Activated T-cell treated with anti-CD3 and anti-CD28 coated beads, Interleukin-2, amount 50 U/mL, for 72 hours (primary cell): ENCODE measurements around the gene RTL9. TPM values are rescaled to one million over a fixed set of nuclear protein-coding genes. Genes with fewer than 3 reads are reported as not detected.

Experiments
- ATAC-seq, 2 donors: fragments of 150-1000 bp; cut with Tn5 transposase; replicated peaks in 1 of 2; 2 replicates each; pipeline ENCODE4 v1.10.0; 2021; ENCODE audit warnings: moderate library complexity in 2 of 2, mild to moderate bottlenecking in 1 of 2
- DNase-seq, 2 donors: peaks; one replicate each; pipeline ENCODE4 v3.0.0; 2021 to 2022; ENCODE audit warnings: mixed read lengths in 1 of 2
- H3K27ac Mint-ChIP-seq: one replicate; pipeline ENCODE4 v1.8.0; 2022; ENCODE audit warnings: mild to moderate bottlenecking, moderate library complexity, mixed read lengths
- H3K27me3 Mint-ChIP-seq: one replicate; pipeline ENCODE4 v1.8.0; 2022; ENCODE audit warnings: low read depth, mixed read lengths
- H3K36me3 Mint-ChIP-seq, 2 donors: one replicate each; pipeline ENCODE4 v1.8.0; 2022; ENCODE audit warnings: mixed read lengths in 2 of 2, mild to moderate bottlenecking in 1 of 2; ENCODE audit not compliant: insufficient read depth in 2 of 2
- H3K4me1 Mint-ChIP-seq: one replicate; pipeline ENCODE4 v1.8.0; 2022; ENCODE audit warnings: low read depth, mixed read lengths
- H3K4me3 Mint-ChIP-seq, 2 donors: one replicate each; pipeline ENCODE4 v1.8.0; 2022; ENCODE audit warnings: mild to moderate bottlenecking in 2 of 2, mixed read lengths in 2 of 2, moderate library complexity in 2 of 2
- H3K9me3 Mint-ChIP-seq, 2 donors: one replicate each; pipeline ENCODE4 v1.8.0; 2022; ENCODE audit warnings: mixed read lengths in 2 of 2
- total RNA-seq, 2 donors: library from RNA; stranded (reverse); gene quantifications; one replicate each; pipeline ENCODE4 v1.2.3, GENCODE V29; 2022

RTL9 gene
- total RNA-seq, 2 donors from 2014 or later: 0.07 to 0.14 TPM

DNA sequence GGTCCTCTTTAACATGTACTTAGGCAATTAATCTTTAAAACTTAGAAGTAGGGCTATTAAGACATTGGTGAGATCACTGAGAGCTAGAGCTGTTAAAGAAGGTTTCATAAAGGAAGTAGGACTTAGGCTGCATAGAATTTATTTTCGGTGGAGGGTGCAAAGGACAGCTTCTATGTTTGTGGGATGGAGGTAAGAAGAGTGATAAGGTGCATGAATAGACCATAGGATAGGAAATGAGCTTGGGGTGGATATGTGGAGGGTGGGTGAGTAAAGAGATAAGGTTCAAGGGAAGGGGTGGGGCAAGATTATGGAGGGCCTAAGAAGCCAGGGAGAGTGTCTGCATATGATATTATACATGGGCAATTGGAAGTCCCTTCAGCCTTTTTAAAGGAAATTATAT lies 15.9 kb downstream of the RTL9 start:
- Mint-ChIP-seq H3K4me1 (no peaks in the 10 kb centered on the region), H3K27ac (peak overlapping the region; percentile 27), H3K9me3 (no peaks in the 10 kb centered on the region)

DNA sequence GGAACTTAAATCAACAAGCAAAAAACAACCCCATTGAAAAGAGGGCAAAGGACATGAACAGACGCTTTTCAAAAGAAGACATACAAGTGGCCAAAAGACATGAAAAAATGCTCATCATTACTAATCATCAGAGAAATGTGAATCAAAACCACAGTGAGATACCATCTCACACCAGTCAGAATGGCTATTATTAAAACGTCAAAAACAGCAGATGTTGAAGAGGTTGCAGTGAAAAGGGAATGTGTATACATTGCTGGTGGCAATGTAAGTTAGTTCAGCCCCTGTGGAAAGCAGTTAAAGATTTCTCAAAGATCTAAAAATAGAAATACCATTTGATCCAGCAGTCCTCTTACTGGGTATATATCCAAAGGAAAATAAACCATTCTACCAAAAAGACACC lies 22.6 kb downstream of the RTL9 start:
- ATAC-seq: no peak

More for the DNA sequence above, 15.9 kb downstream of the RTL9 start:
- H3K36me3 Mint-ChIP-seq: no peaks in the 10 kb centered on the region
- peaks cover 49% of the 10 kb centered on the region for H3K27me3 Mint-ChIP-seq
- DNase-seq: no peak
- ATAC-seq: no peak
- H3K4me3 Mint-ChIP-seq: no peak overlapping the region

DNA sequence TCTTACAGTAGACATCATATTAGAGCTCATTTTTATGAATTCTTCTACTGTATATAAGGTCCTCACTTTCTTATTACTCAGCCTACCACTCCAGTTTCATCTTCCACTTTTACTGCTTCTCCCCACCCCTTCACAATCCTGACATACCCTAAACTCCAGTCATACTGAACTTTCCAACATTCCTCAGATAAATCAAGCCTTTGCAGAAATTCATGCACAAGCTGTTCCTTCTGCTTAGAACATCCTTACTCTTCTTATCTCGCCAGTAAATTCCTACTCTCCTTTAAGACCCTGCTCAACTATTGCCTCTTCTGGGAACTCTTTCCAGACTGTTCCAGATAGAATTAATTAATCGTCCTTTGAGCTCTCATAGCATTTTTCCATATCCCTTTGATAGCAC lies 24.8 kb downstream of the RTL9 start:
- Mint-ChIP-seq H3K36me3 (no peaks in the 10 kb centered on the region), H3K27me3 (peaks cover 36% of the 10 kb centered on the region), H3K9me3 (no peaks in the 10 kb centered on the region), H3K4me1 (no peaks in the 10 kb centered on the region), H3K4me3 (no peak overlapping the region), H3K27ac (no peak overlapping the region)
- no peak for ATAC-seq
- no peak for DNase-seq

More for the DNA sequence above, 22.6 kb downstream of the RTL9 start:
- Mint-ChIP-seq H3K27ac (no peak overlapping the region), H3K4me3 (no peak overlapping the region), H3K27me3 (peaks cover 27% of the 10 kb centered on the region), H3K36me3 (no peaks in the 10 kb centered on the region), H3K9me3 (no peaks in the 10 kb centered on the region), H3K4me1 (no peaks in the 10 kb centered on the region)
- no peak for DNase-seq

DNA sequence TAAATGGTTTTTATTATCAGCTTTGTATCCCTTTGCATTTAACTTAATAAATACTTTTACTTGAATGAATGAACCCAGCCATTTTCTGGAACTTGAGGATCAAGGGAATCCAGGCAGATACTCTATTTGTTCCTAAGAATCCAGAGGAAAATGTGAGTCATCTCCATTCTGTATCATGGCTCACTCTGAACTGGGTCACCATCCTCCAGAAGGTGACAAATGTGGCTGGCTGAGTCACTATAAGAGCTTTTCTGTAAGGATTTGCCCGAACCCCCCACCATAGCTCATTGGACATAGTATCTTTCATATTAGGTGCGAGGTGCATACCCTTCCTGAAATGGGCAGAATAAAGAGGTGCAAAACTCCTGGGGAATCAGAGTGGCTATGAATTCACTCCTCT lies 25.8 kb downstream of the RTL9 start:
- no peaks in the 10 kb centered on the region for H3K9me3 Mint-ChIP-seq
- H3K36me3 Mint-ChIP-seq: no peaks in the 10 kb centered on the region
- no peak for ATAC-seq
- H3K4me1 Mint-ChIP-seq: no peaks in the 10 kb centered on the region
- H3K27ac Mint-ChIP-seq: no peak overlapping the region
- DNase-seq: no peak
- H3K4me3 Mint-ChIP-seq: no peak overlapping the region
- H3K27me3 Mint-ChIP-seq: peaks cover 32% of the 10 kb centered on the region

- Mint-ChIP-seq H3K36me3 (no peaks in the 10 kb centered on the region), H3K4me1 (no peaks in the 10 kb centered on the region), H3K4me3 (no peak overlapping the region), H3K27me3 (peaks cover 34% of the 10 kb centered on the region), H3K9me3 (no peaks in the 10 kb centered on the region), H3K27ac (no peak overlapping the region)
- no peak for ATAC-seq
- no peak for DNase-seq
These were observed 30.9 kb downstream of the RTL9 start for GRCh38 chrX:110389570-110389969.

- no peaks in the 10 kb centered on the region for H3K4me1 Mint-ChIP-seq
- no peak overlapping the region for H3K4me3 Mint-ChIP-seq
- DNase-seq (no peak), ATAC-seq (no peak)
- no peaks in the 10 kb centered on the region for H3K36me3 Mint-ChIP-seq
- peaks cover 34% of the 10 kb centered on the region for H3K27me3 Mint-ChIP-seq
- no peaks in the 10 kb centered on the region for H3K9me3 Mint-ChIP-seq
- no peak overlapping the region for H3K27ac Mint-ChIP-seq
These were observed 32.4 kb downstream of the RTL9 start for GRCh38 chrX:110391086-110391485.

- ATAC-seq (no peak), DNase-seq (no peak)
- Mint-ChIP-seq H3K36me3 (no peaks in the 10 kb centered on the region), H3K27me3 (peaks cover 32% of the 10 kb centered on the region), H3K4me3 (no peak overlapping the region), H3K27ac (no peak overlapping the region), H3K9me3 (no peaks in the 10 kb centered on the region), H3K4me1 (no peaks in the 10 kb centered on the region)
These were observed 36.0 kb downstream of the RTL9 start for GRCh38 chrX:110394651-110395050.

- Mint-ChIP-seq H3K36me3 (no peaks in the 10 kb centered on the region), H3K4me1 (no peaks in the 10 kb centered on the region), H3K9me3 (no peaks in the 10 kb centered on the region), H3K27me3 (peaks cover 35% of the 10 kb centered on the region), H3K27ac (no peak overlapping the region), H3K4me3 (no peak overlapping the region)
- ATAC-seq (no peak), DNase-seq (no peak)
These were observed 37.2 kb downstream of the RTL9 start for GRCh38 chrX:110395877-110396276.

DNA sequence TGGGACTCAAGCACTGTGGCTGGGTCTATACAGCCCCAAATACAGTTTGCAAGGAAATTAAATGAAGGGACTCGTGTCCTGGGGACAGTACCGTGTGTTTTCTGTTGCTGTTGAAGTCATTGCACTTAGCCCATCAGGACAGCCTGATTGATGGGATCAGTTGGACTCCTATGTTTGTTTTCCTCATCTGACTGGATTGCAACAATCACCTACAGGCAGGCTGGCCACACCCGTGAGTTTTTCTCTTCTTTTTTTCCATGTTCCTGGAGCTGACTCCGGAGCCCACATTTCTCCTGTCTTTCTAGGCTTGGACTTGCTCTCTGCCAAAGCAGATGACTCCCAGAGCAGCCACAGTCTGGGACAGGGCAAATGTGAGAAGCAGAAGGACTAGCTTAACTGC lies 38.1 kb downstream of the RTL9 start:
- H3K4me1 Mint-ChIP-seq: no peaks in the 10 kb centered on the region
- no peaks in the 10 kb centered on the region for H3K9me3 Mint-ChIP-seq
- H3K36me3 Mint-ChIP-seq: no peaks in the 10 kb centered on the region
- no peak for ATAC-seq
- H3K27ac Mint-ChIP-seq: no peak overlapping the region
- H3K4me3 Mint-ChIP-seq: no peak overlapping the region
- no peak for DNase-seq
- peaks cover 32% of the 10 kb centered on the region for H3K27me3 Mint-ChIP-seq

DNA sequence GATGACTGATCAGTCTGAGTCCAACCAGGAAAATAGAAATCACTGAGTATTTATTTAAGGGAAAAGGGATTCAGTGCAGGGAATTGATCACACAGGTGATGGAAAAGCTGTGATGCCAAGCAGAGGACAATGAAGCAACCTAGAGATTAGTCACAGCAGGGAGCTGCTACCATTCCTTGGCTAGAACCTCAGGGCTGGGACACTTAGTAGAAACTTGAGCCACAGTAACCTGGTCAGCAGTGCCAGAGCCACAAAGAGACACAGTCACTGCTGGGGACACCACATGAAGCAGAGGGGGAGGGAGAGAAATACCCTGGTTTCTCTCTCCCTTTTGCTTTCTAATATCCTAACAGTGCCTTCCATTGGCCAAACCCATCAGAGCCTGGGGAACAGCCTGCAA lies 38.7 kb downstream of the RTL9 start:
- no peak overlapping the region for H3K27ac Mint-ChIP-seq
- H3K27me3 Mint-ChIP-seq: peaks cover 38% of the 10 kb centered on the region
- no peaks in the 10 kb centered on the region for H3K36me3 Mint-ChIP-seq
- ATAC-seq (no peak), DNase-seq (no peak)
- no peak overlapping the region for H3K4me3 Mint-ChIP-seq
- H3K9me3 Mint-ChIP-seq: no peaks in the 10 kb centered on the region
- H3K4me1 Mint-ChIP-seq: no peaks in the 10 kb centered on the region

DNA sequence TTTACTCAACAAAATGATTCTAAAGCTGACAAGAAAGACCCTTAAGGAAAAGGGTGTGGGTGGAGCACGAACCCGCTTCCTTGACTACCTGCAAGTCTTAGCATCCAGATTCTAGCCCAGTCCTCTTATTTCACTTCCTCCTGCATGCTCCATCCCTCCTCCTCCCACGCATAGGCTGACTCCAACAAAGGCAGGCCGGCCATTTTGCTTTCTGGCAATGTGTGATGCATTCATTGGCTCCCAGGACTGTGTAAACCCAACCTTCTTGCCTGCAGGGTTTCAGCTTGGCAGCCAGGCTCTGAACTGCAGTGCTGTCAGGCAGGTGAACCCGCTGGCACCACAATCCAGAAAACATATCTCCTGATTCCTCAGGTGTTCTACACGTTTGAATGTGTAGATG lies 39.3 kb downstream of the RTL9 start:
- Mint-ChIP-seq H3K27me3 (peaks cover 41% of the 10 kb centered on the region), H3K36me3 (no peaks in the 10 kb centered on the region), H3K4me1 (no peaks in the 10 kb centered on the region), H3K27ac (no peak overlapping the region), H3K9me3 (no peaks in the 10 kb centered on the region), H3K4me3 (no peak overlapping the region)
- ATAC-seq (no peak), DNase-seq (no peak)

- Mint-ChIP-seq H3K9me3 (no peaks in the 10 kb centered on the region), H3K27me3 (peaks cover 41% of the 10 kb centered on the region), H3K36me3 (no peaks in the 10 kb centered on the region), H3K4me3 (no peak overlapping the region), H3K4me1 (no peaks in the 10 kb centered on the region), H3K27ac (no peak overlapping the region)
- DNase-seq (no peak), ATAC-seq (no peak)
These were observed 40.8 kb downstream of the RTL9 start for GRCh38 chrX:110399497-110399896.

DNA sequence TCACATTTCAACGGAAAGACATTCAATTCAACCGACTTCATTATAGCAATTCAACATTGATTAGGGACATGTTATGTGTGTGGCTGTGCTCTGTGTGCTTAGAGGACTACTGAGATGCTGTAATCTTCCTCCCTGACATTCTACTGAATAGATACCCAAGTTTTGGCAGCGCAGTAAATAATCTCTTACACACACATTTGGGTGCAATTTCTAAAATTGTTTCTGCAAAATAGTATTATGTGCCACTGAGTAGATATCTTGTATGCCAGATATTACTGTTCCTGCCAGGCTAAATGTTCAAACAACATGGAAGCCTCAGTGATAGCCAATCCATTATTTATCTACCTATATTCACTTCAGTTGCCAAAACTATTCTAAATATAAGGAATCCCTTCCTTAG lies 41.3 kb downstream of the RTL9 start:
- Mint-ChIP-seq H3K27ac (no peak overlapping the region), H3K4me1 (no peaks in the 10 kb centered on the region), H3K9me3 (no peaks in the 10 kb centered on the region), H3K36me3 (no peaks in the 10 kb centered on the region), H3K4me3 (no peak overlapping the region), H3K27me3 (peaks cover 41% of the 10 kb centered on the region)
- DNase-seq: no peak
- ATAC-seq: no peak

- H3K36me3 Mint-ChIP-seq: no peaks in the 10 kb centered on the region
- H3K4me3 Mint-ChIP-seq: no peak overlapping the region
- H3K4me1 Mint-ChIP-seq: no peaks in the 10 kb centered on the region
- no peak overlapping the region for H3K27ac Mint-ChIP-seq
- H3K9me3 Mint-ChIP-seq: no peaks in the 10 kb centered on the region
- ATAC-seq (no peak), DNase-seq (no peak)
- H3K27me3 Mint-ChIP-seq: peaks cover 42% of the 10 kb centered on the region
These were observed 42.5 kb downstream of the RTL9 start for GRCh38 chrX:110401135-110401534.
